Measurements from ENCODE around the gene CLIP2.

The CLIP2 gene

GRCh38 chr7:74449144-74449543 lies 159.9 kb downstream of the CLIP2 start:
- CTCF ChIA-PET = interaction anchor here (0.7 to 5.8 kb wide), 17 partner anchors 10 to 156 kb away, joined by 3 to 57 read pairs (median 4); no protein-coding TSS in a partner anchor
- no peak overlapping the region for H3K4me3 ChIP-seq (ENCODE audit: low read depth, low read length)
- DNase-seq (ENCODE audit: low read depth, low spot score) = no peak
- POLR2A ChIA-PET = no interaction called here
- no peak for TF ChIP-seq CTCF (IDR thresholded peaks at IDR 0.05; ENCODE audit: insufficient read depth, low read length, missing control alignments)

- peak; percentile 73 for TF ChIP-seq CTCF (IDR thresholded peaks at IDR 0.05; ENCODE audit: insufficient read depth, low read length, missing control alignments)
- CTCF ChIA-PET = interaction anchor here (0.6 to 5.8 kb wide), 23 partner anchors 10 to 224 kb away, joined by 3 to 57 read pairs (median 4); no protein-coding TSS in a partner anchor
- POLR2A ChIA-PET = no interaction called here
- DNase-seq (ENCODE audit: low read depth, low spot score) = no peak
- H3K4me3 ChIP-seq (ENCODE audit: low read depth, low read length) = no peak overlapping the region
These were observed 160.7 kb downstream of the CLIP2 start for GRCh38 chr7:74449809-74450397.

- ChIA-PET CTCF (interaction anchor here (1.5 to 5.8 kb wide), 2 partner anchors 14 to 113 kb away, joined by 4 to 57 read pairs; no protein-coding TSS in a partner anchor), POLR2A (no interaction called here)
- peak overlapping the region; percentile 64 for H3K4me3 ChIP-seq (ENCODE audit: low read depth, low read length)
- no peak for DNase-seq (ENCODE audit: low read depth, low spot score)
- no peak for TF ChIP-seq CTCF (IDR thresholded peaks at IDR 0.05; ENCODE audit: insufficient read depth, low read length, missing control alignments)
These were observed 163.6 kb downstream of the CLIP2 start for GRCh38 chr7:74452748-74453321.

- peak within 1 kb of the TSS; percentile 64 for H3K4me3 ChIP-seq (ENCODE audit: low read depth, low read length)
- POLR2A ChIA-PET = no interaction called here
- no peak for TF ChIP-seq CTCF (IDR thresholded peaks at IDR 0.05; ENCODE audit: insufficient read depth, low read length, missing control alignments)
- CTCF ChIA-PET = interaction anchor here (1.5 kb wide), 1 partner anchor 112 kb away, joined by 4 read pairs; no protein-coding TSS in a partner anchor
- DNase-seq (ENCODE audit: low read depth, low spot score) = peak; percentile 9
These were observed 164.3 kb downstream of the CLIP2 start, which contains the start of gene GTF2IRD1 for GRCh38 chr7:74453322-74454011. TSS of gene GTF2IRD1 (plus strand) at chr7:74453906. CDS start at chr7:74508081, 54,175 bp downstream.

GRCh38 chr7:74454021-74454924 lies 165.1 kb downstream of the CLIP2 start:
- no peak for DNase-seq (ENCODE audit: low read depth, low spot score)

More at GRCh38 chr7:74454021-74454924, 165.1 kb downstream of the CLIP2 start:
- CTCF ChIA-PET = no interaction called here
- peak overlapping the region; percentile 64 for H3K4me3 ChIP-seq (ENCODE audit: low read depth, low read length)
- TF ChIP-seq CTCF (IDR thresholded peaks at IDR 0.05; ENCODE audit: insufficient read depth, low read length, missing control alignments) = no peak
- POLR2A ChIA-PET = no interaction called here

Measured in AG04449 (cell line).